Measurements from ENCODE around the gene TRPV4. TPM values are rescaled to one million over a fixed set of nuclear protein-coding genes. Genes with fewer than 3 reads are reported as not detected.

Gene TRPV4
- total RNA-seq, 1 donor from 2014 or later = 1.8 TPM

- DNase-seq (ENCODE audit: low read depth in 2 of 2) = no peak
These were observed 69.1 kb downstream of the TRPV4 start for GRCh38 chr12:109764123-109764522.

- peak in 1 of 2 donors; percentile 70 for DNase-seq (ENCODE audit: low read depth in 2 of 2)
These were observed 69.9 kb downstream of the TRPV4 start for GRCh38 chr12:109763201-109763841.

- no peak for DNase-seq (ENCODE audit: low read depth in 2 of 2)
These were observed 70.5 kb downstream of the TRPV4 start for GRCh38 chr12:109762673-109763191.

- DNase-seq (ENCODE audit: low read depth in 2 of 2) = no peak
These were observed 71.0 kb downstream of the TRPV4 start for GRCh38 chr12:109762071-109762672.

GRCh38 chr12:109760930-109761921 is 72.0 kb downstream of the TRPV4 start:
- DNase-seq (ENCODE audit: low read depth in 2 of 2) = no peak

GRCh38 chr12:109760031-109760929 is 72.9 kb downstream of the TRPV4 start:
- peak in 1 of 2 donors; percentile 28 for DNase-seq (ENCODE audit: low read depth in 2 of 2)

DNA sequence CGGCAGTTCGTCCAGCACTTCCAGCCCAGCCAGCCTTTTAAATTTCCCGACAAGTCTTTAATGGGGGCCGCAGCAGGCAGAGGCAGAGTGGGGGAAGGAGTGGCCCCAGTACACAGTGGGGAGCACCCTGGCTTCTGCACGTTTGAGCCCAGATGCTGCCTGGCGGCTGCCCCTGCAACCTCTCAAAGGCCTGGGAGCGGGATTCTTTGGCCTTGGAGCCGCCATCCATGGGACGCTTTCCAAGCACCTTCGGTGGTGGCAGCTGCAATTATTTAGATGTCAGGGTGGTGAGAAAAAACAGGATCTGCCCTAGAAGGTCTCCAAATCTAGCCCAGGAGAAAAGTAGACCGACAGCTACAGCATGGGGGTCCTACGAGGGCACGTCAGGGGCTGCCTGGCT is 73.6 kb downstream of the TRPV4 start:
- no peak for DNase-seq (ENCODE audit: low read depth in 2 of 2)

- no peak for DNase-seq (ENCODE audit: low read depth in 2 of 2)
These were observed 74.5 kb downstream of the TRPV4 start for GRCh38 chr12:109758426-109759420.

GRCh38 chr12:109757671-109758265 is 75.4 kb downstream of the TRPV4 start:
- no peak for DNase-seq (ENCODE audit: low read depth in 2 of 2)

- no peak for DNase-seq (ENCODE audit: low read depth in 2 of 2)
These were observed 76.7 kb downstream of the TRPV4 start for GRCh38 chr12:109756457-109756856.

DNA sequence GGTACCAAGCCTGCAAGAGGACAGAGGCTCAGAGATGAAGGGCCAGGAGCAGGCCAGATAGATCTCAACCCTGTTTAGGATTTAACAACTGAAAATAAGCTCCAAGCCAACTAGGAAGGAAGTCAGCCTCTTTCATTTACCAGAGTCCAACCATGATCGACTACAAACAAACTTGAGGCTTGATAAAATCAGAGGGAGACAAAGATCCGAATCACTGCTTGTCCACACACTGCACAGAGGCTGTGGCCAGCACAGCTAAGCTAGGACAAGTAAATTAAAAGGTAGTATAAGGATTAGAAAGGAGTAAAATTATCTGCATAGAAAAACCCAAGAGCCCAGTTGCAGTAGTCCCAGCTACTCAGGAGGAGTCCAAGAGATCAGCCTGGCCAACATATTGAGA is 79.2 kb downstream of the TRPV4 start:
- no peak for DNase-seq (ENCODE audit: low read depth in 2 of 2)

- DNase-seq (ENCODE audit: low read depth in 2 of 2) = no peak
These were observed 80.2 kb downstream of the TRPV4 start for GRCh38 chr12:109753054-109753401.

GRCh38 chr12:109752117-109753053 is 80.8 kb downstream of the TRPV4 start:
- DNase-seq (ENCODE audit: low read depth in 2 of 2) = no peak

DNA sequence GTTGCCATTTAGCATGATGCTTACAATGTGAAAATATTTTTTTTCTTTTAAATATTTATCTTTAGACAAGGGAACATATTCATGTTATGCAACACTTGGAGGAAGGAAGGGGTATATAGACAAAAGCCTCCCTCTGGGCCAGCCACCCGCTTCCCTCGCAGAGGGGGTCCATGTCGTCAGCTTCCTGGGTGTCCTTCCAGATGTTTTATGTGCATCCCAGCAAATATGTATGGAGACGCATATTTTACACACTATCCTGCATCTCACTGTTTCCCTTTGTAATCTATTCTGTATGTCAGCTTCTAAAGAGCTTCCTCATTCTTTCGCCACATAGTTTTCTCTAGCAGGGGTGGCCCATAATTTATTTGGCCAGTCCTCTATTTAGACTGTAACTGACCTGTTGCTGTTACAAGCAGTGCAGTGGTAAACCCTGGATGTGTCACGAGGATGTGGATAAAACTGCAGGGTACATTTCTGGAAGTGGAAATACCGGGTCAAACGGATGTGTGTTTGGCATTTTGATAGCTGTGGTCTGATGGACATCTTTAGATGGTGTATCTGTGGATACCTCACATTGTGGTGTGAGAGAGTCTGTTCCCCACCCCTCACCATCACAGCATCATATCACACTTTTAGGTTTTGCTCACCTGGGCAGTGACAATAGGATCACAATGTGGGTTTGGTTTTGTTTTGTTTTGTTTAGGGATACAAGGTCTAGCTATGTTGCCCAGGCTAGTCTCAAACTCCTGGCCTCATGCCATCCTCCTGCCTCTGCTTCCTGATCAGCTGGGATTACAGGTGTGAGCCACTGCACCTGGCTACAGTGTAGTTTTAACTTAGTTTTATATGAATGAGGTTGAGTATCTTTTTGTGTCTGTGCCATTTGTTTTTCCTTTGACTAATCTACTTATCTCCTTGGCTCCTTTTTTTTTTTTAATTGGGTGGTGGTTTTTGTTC is 87.9 kb downstream of the TRPV4 start:
- DNase-seq (ENCODE audit: low read depth in 2 of 2) = peak in 1 of 2 donors; percentile 37

GRCh38 chr12:109744026-109744425 is 89.2 kb downstream of the TRPV4 start:
- DNase-seq (ENCODE audit: low read depth in 2 of 2) = no peak

- DNase-seq (ENCODE audit: low read depth in 2 of 2) = no peak
These were observed 89.9 kb downstream of the TRPV4 start for GRCh38 chr12:109743076-109743910.
